Vein endothelial cell (primary cell): ENCODE results near the gene ZEB2. TPM values are rescaled to one million over a fixed set of nuclear protein-coding genes. Genes with fewer than 3 reads are reported as not detected.

ENCODE experiments used
- small RNA-seq: library from RNA; depleted of rRNA; stranded (forward); fragments of <200 nt; gene quantifications from one replicate; pipeline ENCODE3, GENCODE V24; 2012
- total RNA-seq: library from RNA; depleted of rRNA; stranded (reverse); fragments of >200 nt; gene quantifications from 2 replicates; pipeline ENCODE4 v1.2.3, GENCODE V29; 2012

ZEB2 gene
- 16.7 and 22.6 TPM in 2 replicates for total RNA-seq

DNA sequence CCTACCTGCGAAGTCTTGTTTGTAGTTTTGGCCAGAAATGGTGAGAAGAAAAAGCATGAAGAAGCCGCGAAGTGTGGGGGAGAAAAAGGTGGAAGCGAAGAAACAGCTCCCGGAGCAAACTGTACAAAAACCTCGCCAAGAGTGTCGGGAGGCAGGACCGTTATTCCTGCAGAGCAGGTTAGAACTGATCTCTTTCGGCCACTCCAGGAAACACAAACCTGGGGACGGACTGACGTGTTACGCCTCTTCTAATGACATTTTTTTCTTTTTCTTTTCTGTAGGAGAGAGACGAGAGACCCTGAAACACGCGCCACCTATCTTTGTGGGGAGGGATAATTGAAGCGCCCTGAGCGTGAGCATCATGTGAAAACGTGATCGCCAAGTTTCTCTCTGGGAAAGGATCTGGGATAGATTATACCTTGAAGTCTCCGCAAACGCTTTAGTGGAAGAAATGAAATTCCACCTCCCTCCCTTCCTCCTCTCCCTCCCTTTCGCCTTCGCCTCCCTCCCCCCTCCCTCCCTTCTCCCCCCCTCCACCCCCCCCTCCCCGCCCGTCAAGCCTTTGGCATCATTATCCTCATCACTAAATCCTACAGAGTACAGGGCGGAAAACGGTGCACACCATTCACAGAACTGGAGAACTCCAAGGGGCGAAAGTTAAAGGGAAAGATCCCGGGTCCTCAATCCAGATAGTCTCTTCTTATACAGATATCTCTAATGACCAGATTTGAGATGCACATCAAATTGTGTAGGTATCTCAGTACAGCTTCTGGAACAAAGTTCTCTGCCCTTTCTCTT is at the start of gene ZEB2:
ZEB2 (minus strand) TSS at position 186 of the 798 bp plus-strand sequence. CDS start 2,769 bp downstream, outside the sequence.

Small RNA genes within 50 kb of the gene (small RNA-seq; reads per million reads assigned to genes)
- not detected for gene RF01987
